RWPE1 (cell line): ENCODE results near the gene CD7.

ENCODE experiments used
- CTCF ChIA-PET: fragments of 350-600 bp; sonication (Branson Sonifier 250); formaldehyde crosslinking; extraction: SDS; loops from one replicate; lab custom pipeline; 2021; lab: Yijun Ruan, JAX
- POLR2A ChIA-PET: fragments of 400-600 bp; formaldehyde crosslinking; extraction: SDS; loops from one replicate; lab custom pipeline; 2020; ENCODE audit warnings: antibody characterized with exemption; ENCODE audit not compliant: low non-redundant PET; lab: Yijun Ruan, JAX
- DNase-seq: peaks from one replicate; pipeline ENCODE4 v3.0.0; 2012; ENCODE audit warnings: low spot score
- H3K27ac ChIP-seq: fragments of 450-650 bp; 2 replicates; pipeline ENCODE4 v1.5.1; 2017
- CTCF ChIP-seq: fragments of 450-650 bp; conservative IDR thresholded peaks from 2 replicates; pipeline ENCODE4 v1.5.1; 2017; ENCODE audit warnings: low read depth, mild to moderate bottlenecking

Gene CD7

GRCh38 chr17:82320956-82321927 lies 3.8 kb upstream of the CD7 start:
- DNase-seq, result no peak
- ChIA-PET CTCF (interaction anchor here (0.6 to 1.0 kb wide), 8 partner anchors 17 to 121 kb away, joined by 3 to 6 read pairs (median 3); no protein-coding TSS in a partner anchor), POLR2A (no interaction called here)
- TF ChIP-seq CTCF, result peak; percentile 95
- peak overlapping the region; percentile 50 for H3K27ac ChIP-seq

- ChIA-PET POLR2A (no interaction called here), CTCF (interaction anchor here (0.6 to 1.0 kb wide), 4 partner anchors 18 to 22 kb away, joined by 3 to 5 read pairs (median 4); no protein-coding TSS in a partner anchor)
- H3K27ac ChIP-seq, result peak overlapping the region; percentile 50
- no peak for TF ChIP-seq CTCF
- DNase-seq, result no peak
Observed at GRCh38 chr17:82320140-82320840, 2.9 kb upstream of the CD7 start.

GRCh38 chr17:82319619-82320062 lies 2.2 kb upstream of the CD7 start:
- H3K27ac ChIP-seq, result peak overlapping the region; percentile 50
- no peak for TF ChIP-seq CTCF
- ChIA-PET CTCF (no interaction called here), POLR2A (no interaction called here)
- no peak for DNase-seq

- CTCF ChIA-PET, result no interaction called here
- H3K27ac ChIP-seq, result peak overlapping the region; percentile 50; the same call in 1 of the 2 replicates
- no peak for DNase-seq
- POLR2A ChIA-PET, result no interaction called here
- TF ChIP-seq CTCF, result no peak
Observed at GRCh38 chr17:82318772-82319606, 1.6 kb upstream of the CD7 start.

- CTCF ChIA-PET, result no interaction called here
- DNase-seq, result no peak
- no peak for TF ChIP-seq CTCF
- peak overlapping the region; percentile 57 for H3K27ac ChIP-seq
- POLR2A ChIA-PET, result no interaction called here
Observed at GRCh38 chr17:82318169-82318498, 726 bp upstream of the CD7 start.
